HEK293 (cell line): ENCODE results near the gene MAP3K9.

ENCODE experiments used
- CTCF ChIA-PET: fragments of 350-600 bp; formaldehyde crosslinking; extraction: SDS; loops from one replicate; lab custom pipeline; 2021; ENCODE audit warnings: antibody characterized with exemption; lab: Yijun Ruan, JAX
- POLR2A ChIA-PET: fragments of 300-600 bp; formaldehyde crosslinking; extraction: SDS; loops from one replicate; lab custom pipeline; 2020; ENCODE audit warnings: antibody characterized with exemption, inconsistent platforms; lab: Yijun Ruan, JAX
- H3K27ac ChIP-seq: fragments of 200-500 bp; sonication (Bioruptor generic); 2 replicates; pipeline ENCODE4 v1.5.1; 2014; ENCODE audit warnings: low read depth, low read length, control low read depth, inconsistent platforms; ENCODE audit errors: extremely low read depth
- H3K36me3 ChIP-seq, 2 experiments: fragments of 200-500 bp in 1 of 2; sonication (Bioruptor generic) in 1 of 2; 1 replicate in 1 of 2; 2 replicates in 1 of 2; pipeline ENCODE4 v1.5.1; 2014 to 2017; ENCODE audit warnings: inconsistent platforms in 2 of 2, low read length in 2 of 2; ENCODE audit not compliant: control insufficient read depth in 2 of 2, insufficient read depth in 1 of 2
- H3K4me1 ChIP-seq: fragments of 200-500 bp; sonication (Bioruptor generic); 2 replicates; pipeline ENCODE4 v1.5.1; 2014; ENCODE audit warnings: mild to moderate bottlenecking, low read length, inconsistent platforms; ENCODE audit not compliant: control insufficient read depth, insufficient read depth
- H3K4me3 ChIP-seq: 2 replicates; pipeline ENCODE4 v1.5.1; 2011; ENCODE audit warnings: low read depth, mild to moderate bottlenecking, control low read depth, low read length, moderate library complexity
- H3K9me3 ChIP-seq: fragments of 200-500 bp; sonication (Bioruptor generic); 2 replicates; pipeline ENCODE4 v1.5.1; 2014; ENCODE audit warnings: low read depth, low read length, inconsistent platforms; ENCODE audit not compliant: control insufficient read depth, insufficient read depth
- ELK4 ChIP-seq: IDR thresholded peaks from 2 replicates; pipeline ENCODE4 v1.6.1; 2011; ENCODE audit warnings: mild to moderate bottlenecking, low read depth, low read length, borderline replicate concordance
- KLF1 ChIP-seq: fragments of 450-650 bp; formaldehyde crosslinking; IDR thresholded peaks from 2 replicates; pipeline ENCODE4 v1.5.1; 2016; ENCODE audit warnings: missing biosample characterization, missing genetic modification characterization
- KLF10 ChIP-seq: fragments of 450-650 bp; IDR thresholded peaks from 2 replicates; pipeline ENCODE4 v1.5.1; 2018; ENCODE audit warnings: missing biosample characterization, mild to moderate bottlenecking, missing genetic modification characterization
- KLF8 ChIP-seq: fragments of 450-650 bp; formaldehyde crosslinking; IDR thresholded peaks from 2 replicates; pipeline ENCODE4 v1.5.1; 2016; ENCODE audit warnings: missing biosample characterization, missing genetic modification characterization
- PRDM4 ChIP-seq: fragments of 450-650 bp; formaldehyde crosslinking; IDR thresholded peaks from 2 replicates; pipeline ENCODE4 v1.5.1; 2017; ENCODE audit warnings: missing biosample characterization, missing genetic modification characterization
- REPIN1 ChIP-seq: fragments of 450-650 bp; formaldehyde crosslinking; IDR thresholded peaks from 2 replicates; pipeline ENCODE4 v1.5.1; 2017; ENCODE audit warnings: missing biosample characterization, missing genetic modification characterization, low read depth
- SP2 ChIP-seq: fragments of 450-650 bp; formaldehyde crosslinking; IDR thresholded peaks from 2 replicates; pipeline ENCODE4 v1.5.1; 2016; ENCODE audit warnings: missing biosample characterization, missing genetic modification characterization
- SP3 ChIP-seq: fragments of 450-650 bp; formaldehyde crosslinking; IDR thresholded peaks from 2 replicates; pipeline ENCODE4 v1.5.1; 2016; ENCODE audit warnings: missing biosample characterization, missing genetic modification characterization
- SP7 ChIP-seq: fragments of 450-650 bp; formaldehyde crosslinking; IDR thresholded peaks from 2 replicates; pipeline ENCODE4 v1.5.1; 2016; ENCODE audit warnings: missing biosample characterization, missing genetic modification characterization
- WT1 ChIP-seq: fragments of 450-650 bp; formaldehyde crosslinking; IDR thresholded peaks from 2 replicates; pipeline ENCODE4 v1.5.1; 2016; ENCODE audit warnings: missing biosample characterization, missing genetic modification characterization
- YY2 ChIP-seq: fragments of 450-650 bp; formaldehyde crosslinking; IDR thresholded peaks from 2 replicates; pipeline ENCODE4 v1.5.1; 2016; ENCODE audit warnings: missing biosample characterization, missing genetic modification characterization
- ZBTB8A ChIP-seq: fragments of 450-650 bp; formaldehyde crosslinking; IDR thresholded peaks from 2 replicates; pipeline ENCODE4 v1.5.1; 2016; ENCODE audit warnings: missing biosample characterization, missing genetic modification characterization
- ZNF121 ChIP-seq: fragments of 450-650 bp; formaldehyde crosslinking; IDR thresholded peaks from 2 replicates; pipeline ENCODE4 v1.5.1; 2016; ENCODE audit warnings: missing biosample characterization, missing genetic modification characterization
- ZNF18 ChIP-seq: fragments of 450-650 bp; formaldehyde crosslinking; IDR thresholded peaks from 2 replicates; pipeline ENCODE4 v1.5.1; 2016; ENCODE audit warnings: missing biosample characterization, missing genetic modification characterization
- ZNF202 ChIP-seq: fragments of 450-650 bp; formaldehyde crosslinking; IDR thresholded peaks from 2 replicates; pipeline ENCODE4 v1.5.1; 2016; ENCODE audit warnings: missing biosample characterization, missing genetic modification characterization, borderline replicate concordance
- ZNF366 ChIP-seq: fragments of 450-650 bp; formaldehyde crosslinking; conservative IDR thresholded peaks from 2 replicates; pipeline ENCODE4 v1.5.1; 2016; ENCODE audit warnings: missing biosample characterization, missing genetic modification characterization
- ZNF510 ChIP-seq: fragments of 450-650 bp; formaldehyde crosslinking; IDR thresholded peaks from 2 replicates; pipeline ENCODE4 v1.5.1; 2018; ENCODE audit warnings: mild to moderate bottlenecking, missing genetic modification characterization, missing biosample characterization; ENCODE audit not compliant: insufficient replicate concordance
- ZNF513 ChIP-seq: fragments of 450-650 bp; IDR thresholded peaks from 2 replicates; pipeline ENCODE4 v1.5.1; 2018; ENCODE audit warnings: missing biosample characterization, missing genetic modification characterization
- ZNF596 ChIP-seq: fragments of 450-650 bp; IDR thresholded peaks from 2 replicates; pipeline ENCODE4 v1.5.0; 2018; ENCODE audit warnings: missing biosample characterization, mild to moderate bottlenecking, missing genetic modification characterization, moderate library complexity
- ZNF600 ChIP-seq: fragments of 450-650 bp; formaldehyde crosslinking; IDR thresholded peaks from 2 replicates; pipeline ENCODE4 v1.5.1; 2016; ENCODE audit warnings: missing biosample characterization, missing genetic modification characterization
- ZNF623 ChIP-seq: fragments of 450-650 bp; formaldehyde crosslinking; IDR thresholded peaks from 2 replicates; pipeline ENCODE4 v1.5.1; 2016; ENCODE audit warnings: missing biosample characterization, missing genetic modification characterization
- ZNF626 ChIP-seq: fragments of 450-650 bp; sonication (Bioruptor Pico); formaldehyde crosslinking; IDR thresholded peaks from 2 replicates; pipeline ENCODE4 v1.5.1; 2018; ENCODE audit warnings: missing biosample characterization, missing genetic modification characterization, inconsistent platforms
- ZNF629 ChIP-seq: fragments of 450-650 bp; formaldehyde crosslinking; IDR thresholded peaks from 2 replicates; pipeline ENCODE4 v1.5.1; 2017; ENCODE audit warnings: missing biosample characterization, missing genetic modification characterization
- ZNF664 ChIP-seq: fragments of 450-650 bp; formaldehyde crosslinking; IDR thresholded peaks from 2 replicates; pipeline ENCODE4 v1.5.1; 2016; ENCODE audit warnings: missing biosample characterization, missing genetic modification characterization
- ZNF768 ChIP-seq: fragments of 450-650 bp; formaldehyde crosslinking; IDR thresholded peaks from 2 replicates; pipeline ENCODE4 v1.5.1; 2018; ENCODE audit warnings: missing biosample characterization, mild to moderate bottlenecking, missing genetic modification characterization
- ZNF791 ChIP-seq: fragments of 450-650 bp; formaldehyde crosslinking; IDR thresholded peaks from 2 replicates; pipeline ENCODE4 v1.5.1; 2016; ENCODE audit warnings: missing biosample characterization, missing genetic modification characterization
- ZNF830 ChIP-seq: fragments of 450-650 bp; IDR thresholded peaks from 2 replicates; pipeline ENCODE4 v1.5.0; 2018; ENCODE audit warnings: missing biosample characterization, missing genetic modification characterization, low read depth, mild to moderate bottlenecking, moderate library complexity

MAP3K9 gene

GRCh38 chr14:70784886-70785285 is 24.4 kb downstream of the MAP3K9 start:
- ChIA-PET POLR2A (no interaction called here), CTCF (no interaction called here)
- H3K36me3 ChIP-seq: no peaks in the 10 kb centered on the region
- peaks cover 16% of the 10 kb centered on the region for H3K4me1 ChIP-seq
- no peak overlapping the region for H3K4me3 ChIP-seq
- H3K27ac ChIP-seq: no peak overlapping the region
- TF ChIP-seq KLF10 (tag by site-specific recombination) (no peak), YY2 (no peak), ZNF121 (no peak), ZNF596 (tag by site-specific recombination) (no peak), ZNF768 (tag by site-specific recombination) (no peak), ZNF664 (tag by site-specific recombination) (no peak), ZNF202 (tag by site-specific recombination) (no peak), KLF8 (tag by site-specific recombination) (no peak), ZNF513 (no peak), ZNF510 (tag by site-specific recombination) (no peak)
- H3K9me3 ChIP-seq: no peaks in the 10 kb centered on the region

GRCh38 chr14:70782361-70782760 is 27.0 kb downstream of the MAP3K9 start:
- TF ChIP-seq PRDM4: no peak
- TF ChIP-seq WT1 (tag by site-specific recombination): peak; percentile 85
- no peak for TF ChIP-seq KLF1 (tag by site-specific recombination)
- TF ChIP-seq SP2 (tag by site-specific recombination): 0 out of 2 replicates have a peak, but pooled peaks have one; percentile 7
- TF ChIP-seq SP7 (tag by site-specific recombination): 0 out of 2 replicates have a peak, but pooled peaks have one; percentile 35
- no peak for TF ChIP-seq ZNF791 (tag by site-specific recombination)
- peak; percentile 51; the same call in 1 of the 2 replicates for TF ChIP-seq ZNF600 (tag by site-specific recombination)
- CTCF ChIA-PET: interaction anchor here (0.6 kb wide), 2 partner anchors 19 to 158 kb away, joined by 3 to 4 read pairs; no protein-coding TSS in a partner anchor
- Histone ChIP-seq H3K9me3 (no peaks in the 10 kb centered on the region), H3K27ac (no peak overlapping the region), H3K4me1 (peaks cover 5% of the 10 kb centered on the region), H3K36me3 (no peaks in the 10 kb centered on the region), H3K4me3 (no peak overlapping the region)
- POLR2A ChIA-PET: interaction anchor here (2.2 kb wide), 1 partner anchor 27 kb away, joined by 5 read pairs; the partner anchor contains the start of gene MAP3K9

DNA sequence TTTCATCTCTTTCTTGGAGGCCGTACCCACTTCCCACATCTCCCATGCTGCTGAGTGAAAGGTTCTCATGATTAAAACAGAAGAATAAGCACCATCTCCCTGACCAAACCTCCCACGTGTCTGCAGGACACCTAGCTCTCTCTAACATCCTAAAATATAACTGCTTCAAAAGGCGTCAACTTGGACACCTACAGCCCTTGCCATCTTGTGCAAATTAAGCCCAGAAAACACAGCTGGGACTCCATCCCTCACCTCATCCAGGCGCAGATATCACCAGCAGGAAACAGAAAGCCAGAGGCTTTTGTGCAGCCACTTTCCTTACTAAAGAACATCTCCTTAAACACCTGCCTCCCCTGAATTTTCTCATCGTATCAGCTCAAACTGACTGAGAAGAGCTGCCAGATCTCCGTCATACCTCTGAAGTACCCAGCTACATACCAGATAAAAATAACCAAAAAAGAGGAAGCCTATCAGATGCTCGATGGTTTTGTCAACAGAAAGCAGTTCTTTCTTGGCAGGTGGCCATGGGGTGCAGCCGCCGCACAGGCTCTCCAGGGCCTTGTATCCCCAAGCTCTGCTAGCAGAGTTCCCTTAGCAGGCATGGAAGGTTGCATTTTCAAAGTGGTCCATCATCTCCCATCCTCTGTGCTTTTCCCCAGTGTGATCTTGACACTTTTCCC is 28.8 kb downstream of the MAP3K9 start:
- no peak overlapping the region for H3K4me3 ChIP-seq
- no peak overlapping the region for H3K27ac ChIP-seq
- POLR2A ChIA-PET: interaction anchor here (2.2 kb wide), 1 partner anchor 29 kb away, joined by 5 read pairs; the partner anchor contains the start of gene MAP3K9
- TF ChIP-seq SP3 (tag by site-specific recombination) (no peak), ELK4 (no peak), ZBTB8A (no peak), ZNF830 (no peak), ZNF366 (no peak), ZNF18 (tag by site-specific recombination) (no peak), ZNF623 (tag by site-specific recombination) (no peak), ZNF626 (tag by site-specific recombination) (no peak), ZNF629 (tag by site-specific recombination) (no peak), REPIN1 (tag by site-specific recombination) (no peak)

More for the DNA sequence above, 28.8 kb downstream of the MAP3K9 start:
- Histone ChIP-seq H3K36me3 (no peaks in the 10 kb centered on the region), H3K4me1 (no peaks in the 10 kb centered on the region), H3K9me3 (no peaks in the 10 kb centered on the region)
- CTCF ChIA-PET: interaction anchor here (0.9 kb wide), 1 partner anchor 158 kb away, joined by 3 read pairs; no protein-coding TSS in a partner anchor
